ENCODE results near the gene DUXA.
A peak's percentile ranks its signal among the peaks of the same experiment; 100 is the strongest.
"Not testable (repeated sequence)": the region's sequence is repeated elsewhere in the genome, so short reads cannot be mapped to it uniquely, and the experiment has no call there.

Gene DUXA

GRCh38 chr19:57167385-57167784 is at the start of gene DUXA:
Gene DUXA (minus strand): TSS chr19:57167485. CDS start chr19:57167443, 42 bp downstream.
- Histone ChIP-seq H3K4me3 (ENCODE audit: insufficient read length, low read depth) (no peak within 1 kb of the TSS), H3K27me3 (ENCODE audit: insufficient read depth, insufficient read length) (no peaks in the 10 kb centered on the region), H3K9me3 (ENCODE audit: insufficient read depth, low read length) (no peaks in the 10 kb centered on the region), H3K4me1 (ENCODE audit: insufficient read depth, insufficient read length) (no peaks in the 10 kb centered on the region), H3K9ac (ENCODE audit: insufficient read length, low read depth) (no peak within 1 kb of the TSS), H3K36me3 (ENCODE audit: insufficient read depth, insufficient read length, low read length) (no peaks in the 10 kb centered on the region)
- TF ChIP-seq SUZ12 (IDR thresholded peaks at IDR 0.05; ENCODE audit: extremely low read depth, insufficient read depth, insufficient read length) = no peak
- no peak for TF ChIP-seq ZNF274 (IDR thresholded peaks at IDR 0.05; ENCODE audit: low read depth, low read length)
- no peak for TF ChIP-seq YY1 (IDR thresholded peaks at IDR 0.05; ENCODE audit: insufficient read depth, insufficient read length)
- DNase-seq (ENCODE audit: low read depth, low spot score) = no peak

GRCh38 chr19:57212109-57212508 is 44.8 kb upstream of the DUXA start:
- Histone ChIP-seq H3K4me1 (ENCODE audit: insufficient read depth, insufficient read length) (no peaks in the 10 kb centered on the region), H3K4me3 (ENCODE audit: insufficient read length, low read depth) (no peak overlapping the region), H3K27me3 (ENCODE audit: insufficient read depth, insufficient read length) (no peaks in the 10 kb centered on the region), H3K9me3 (ENCODE audit: insufficient read depth, low read length) (no peaks in the 10 kb centered on the region), H3K36me3 (ENCODE audit: insufficient read depth, insufficient read length, low read length) (peaks cover 68% of the 10 kb centered on the region), H3K9ac (ENCODE audit: insufficient read length, low read depth) (no peak overlapping the region)
- no peak for TF ChIP-seq ZNF274 (IDR thresholded peaks at IDR 0.05; ENCODE audit: low read depth, low read length)
- no peak for TF ChIP-seq YY1 (IDR thresholded peaks at IDR 0.05; ENCODE audit: insufficient read depth, insufficient read length)
- no peak for TF ChIP-seq SUZ12 (IDR thresholded peaks at IDR 0.05; ENCODE audit: extremely low read depth, insufficient read depth, insufficient read length)
- DNase-seq (ENCODE audit: low read depth, low spot score) = no peak

GRCh38 chr19:57210381-57210780 is 43.1 kb upstream of the DUXA start:
- Histone ChIP-seq H3K36me3 (ENCODE audit: insufficient read depth, insufficient read length, low read length) (peaks cover 74% of the 10 kb centered on the region), H3K4me3 (ENCODE audit: insufficient read length, low read depth) (no peak overlapping the region), H3K9ac (ENCODE audit: insufficient read length, low read depth) (no peak overlapping the region), H3K4me1 (ENCODE audit: insufficient read depth, insufficient read length) (no peaks in the 10 kb centered on the region), H3K9me3 (ENCODE audit: insufficient read depth, low read length) (no peaks in the 10 kb centered on the region), H3K27me3 (ENCODE audit: insufficient read depth, insufficient read length) (no peaks in the 10 kb centered on the region)
- TF ChIP-seq ZNF274 (IDR thresholded peaks at IDR 0.05; ENCODE audit: low read depth, low read length) (no peak), YY1 (IDR thresholded peaks at IDR 0.05; ENCODE audit: insufficient read depth, insufficient read length) (no peak), SUZ12 (IDR thresholded peaks at IDR 0.05; ENCODE audit: extremely low read depth, insufficient read depth, insufficient read length) (no peak)
- no peak for DNase-seq (ENCODE audit: low read depth, low spot score)

GRCh38 chr19:57202160-57202559 is 34.9 kb upstream of the DUXA start:
- H3K4me3 ChIP-seq (ENCODE audit: insufficient read length, low read depth) = no peak overlapping the region
- H3K4me1 ChIP-seq (ENCODE audit: insufficient read depth, insufficient read length) = no peaks in the 10 kb centered on the region
- TF ChIP-seq SUZ12 (IDR thresholded peaks at IDR 0.05; ENCODE audit: extremely low read depth, insufficient read depth, insufficient read length) (no peak), YY1 (IDR thresholded peaks at IDR 0.05; ENCODE audit: insufficient read depth, insufficient read length) (no peak), ZNF274 (IDR thresholded peaks at IDR 0.05; ENCODE audit: low read depth, low read length) (no peak)
- H3K9me3 ChIP-seq (ENCODE audit: insufficient read depth, low read length) = no peaks in the 10 kb centered on the region
- DNase-seq (ENCODE audit: low read depth, low spot score) = no peak
- H3K27me3 ChIP-seq (ENCODE audit: insufficient read depth, insufficient read length) = no peaks in the 10 kb centered on the region
- no peak overlapping the region for H3K9ac ChIP-seq (ENCODE audit: insufficient read length, low read depth)
- peaks cover 63% of the 10 kb centered on the region for H3K36me3 ChIP-seq (ENCODE audit: insufficient read depth, insufficient read length, low read length)

GRCh38 chr19:57197874-57198273 is 30.6 kb upstream of the DUXA start:
- H3K36me3 ChIP-seq (ENCODE audit: insufficient read depth, insufficient read length, low read length) = peaks cover 76% of the 10 kb centered on the region
- not testable (repeated sequence) for H3K9me3 ChIP-seq (ENCODE audit: insufficient read depth, low read length); DNase-seq (ENCODE audit: low read depth, low spot score); H3K9ac ChIP-seq (ENCODE audit: insufficient read length, low read depth); H3K4me1 ChIP-seq (ENCODE audit: insufficient read depth, insufficient read length); H3K4me3 ChIP-seq (ENCODE audit: insufficient read length, low read depth); H3K27me3 ChIP-seq (ENCODE audit: insufficient read depth, insufficient read length)

GRCh38 chr19:57192993-57193392 is 25.7 kb upstream of the DUXA start:
- Histone ChIP-seq H3K27me3 (ENCODE audit: insufficient read depth, insufficient read length) (no peaks in the 10 kb centered on the region), H3K9ac (ENCODE audit: insufficient read length, low read depth) (peak overlapping the region; percentile 86), H3K9me3 (ENCODE audit: insufficient read depth, low read length) (peaks cover 22% of the 10 kb centered on the region), H3K36me3 (ENCODE audit: insufficient read depth, insufficient read length, low read length) (peaks cover 55% of the 10 kb centered on the region), H3K4me1 (ENCODE audit: insufficient read depth, insufficient read length) (peaks cover 3% of the 10 kb centered on the region), H3K4me3 (ENCODE audit: insufficient read length, low read depth) (no peak overlapping the region)
- DNase-seq (ENCODE audit: low read depth, low spot score) = no peak
- TF ChIP-seq SUZ12 (IDR thresholded peaks at IDR 0.05; ENCODE audit: extremely low read depth, insufficient read depth, insufficient read length) (no peak), ZNF274 (IDR thresholded peaks at IDR 0.05; ENCODE audit: low read depth, low read length) (no peak), YY1 (IDR thresholded peaks at IDR 0.05; ENCODE audit: insufficient read depth, insufficient read length) (no peak)

- peaks cover 32% of the 10 kb centered on the region for H3K9me3 ChIP-seq (ENCODE audit: insufficient read depth, low read length)
- TF ChIP-seq ZNF274 (IDR thresholded peaks at IDR 0.05; ENCODE audit: low read depth, low read length) = no peak
- no peak for TF ChIP-seq YY1 (IDR thresholded peaks at IDR 0.05; ENCODE audit: insufficient read depth, insufficient read length)
- TF ChIP-seq SUZ12 (IDR thresholded peaks at IDR 0.05; ENCODE audit: extremely low read depth, insufficient read depth, insufficient read length) = no peak
Observed at GRCh38 chr19:57192077-57192420, 24.8 kb upstream of the DUXA start.

More at GRCh38 chr19:57192077-57192420, 24.8 kb upstream of the DUXA start:
- Histone ChIP-seq H3K9ac (ENCODE audit: insufficient read length, low read depth) (peak overlapping the region; percentile 86), H3K27me3 (ENCODE audit: insufficient read depth, insufficient read length) (no peaks in the 10 kb centered on the region), H3K4me1 (ENCODE audit: insufficient read depth, insufficient read length) (peaks cover 3% of the 10 kb centered on the region), H3K36me3 (ENCODE audit: insufficient read depth, insufficient read length, low read length) (peaks cover 49% of the 10 kb centered on the region), H3K4me3 (ENCODE audit: insufficient read length, low read depth) (peak overlapping the region; percentile 87)
- no peak for DNase-seq (ENCODE audit: low read depth, low spot score)
